GM12878 (cell line): ENCODE measurements around the gene SERTAD2. TPM values are rescaled to one million over a fixed set of nuclear protein-coding genes. Genes with fewer than 3 reads are reported as not detected.
A peak's percentile ranks its signal among the peaks of the same experiment; 100 is the strongest.

Source experiments
- ATF7 ChIP-seq: fragments of 450-650 bp; IDR thresholded peaks from 2 replicates; pipeline ENCODE4 v1.6.1; 2016; ENCODE audit warnings: low read depth, mild to moderate bottlenecking
- BHLHE40 ChIP-seq, 2 experiments: fragments of 450-650 bp in 1 of 2; IDR thresholded peaks; 2 replicates each; pipeline ENCODE4 v1.6.1; 2011 to 2017; ENCODE audit warnings: low read depth in 2 of 2, borderline replicate concordance in 1 of 2, improper control_type of control experiment in 1 of 2, low read length in 1 of 2, mild to moderate bottlenecking in 1 of 2
- BRCA1 ChIP-seq: IDR thresholded peaks from 2 replicates; pipeline ENCODE4 v1.6.1; 2011; ENCODE audit warnings: low read depth, low read length, improper control_type of control experiment
- CBFB ChIP-seq: IDR thresholded peaks from 2 replicates; pipeline ENCODE4 v1.6.1; 2016; ENCODE audit warnings: antibody characterized with exemption, low read depth
- CHD1 ChIP-seq: IDR thresholded peaks from 2 replicates; pipeline ENCODE4 v1.6.1; 2012; ENCODE audit warnings: low read depth, low read length, improper control_type of control experiment
- FOXK2 ChIP-seq: fragments of 450-650 bp; IDR thresholded peaks from 2 replicates; pipeline ENCODE4 v1.6.1; 2017; ENCODE audit warnings: mild to moderate bottlenecking, moderate library complexity
- MXI1 ChIP-seq: fragments of 150-350 bp; IDR thresholded peaks from 2 replicates; pipeline ENCODE4 v1.6.1; 2011; ENCODE audit warnings: low read depth, mild to moderate bottlenecking, inconsistent platforms, low read length, improper control_type of control experiment
- NKRF ChIP-seq: fragments of 450-650 bp; conservative IDR thresholded peaks from 2 replicates; pipeline ENCODE4 v1.6.1; 2017; ENCODE audit warnings: mild to moderate bottlenecking, moderate library complexity
- NR2C2 ChIP-seq: IDR thresholded peaks from 2 replicates; pipeline ENCODE4 v1.6.1; 2011; ENCODE audit warnings: borderline replicate concordance, low read depth; ENCODE audit not compliant: control insufficient read depth, insufficient read length
- PAX8 ChIP-seq: fragments of 450-650 bp; IDR thresholded peaks from 2 replicates; pipeline ENCODE4 v1.6.1; 2017; ENCODE audit warnings: mild to moderate bottlenecking, moderate library complexity
- RCOR1 ChIP-seq: conservative IDR thresholded peaks from 2 replicates; pipeline ENCODE4 v1.6.1; 2012; ENCODE audit warnings: low read depth, low read length, improper control_type of control experiment
- RELB ChIP-seq: fragments of 450-650 bp; IDR thresholded peaks from 2 replicates; pipeline ENCODE4 v1.6.1; 2017; ENCODE audit warnings: low read depth, mild to moderate bottlenecking, moderate library complexity
- SIX5 ChIP-seq: IDR thresholded peaks from 2 replicates; pipeline ENCODE4 v1.6.1; 2011; ENCODE audit warnings: mild to moderate bottlenecking, low read depth, low read length, moderate library complexity; ENCODE audit not compliant: severe bottlenecking
- SMAD1 ChIP-seq: fragments of 450-650 bp; IDR thresholded peaks from 2 replicates; pipeline ENCODE4 v1.6.1; 2018; ENCODE audit warnings: mild to moderate bottlenecking, low read depth; ENCODE audit not compliant: partially characterized antibody
- ZNF384 ChIP-seq: IDR thresholded peaks from 2 replicates; pipeline ENCODE4 v1.6.1; 2012; ENCODE audit warnings: low read depth, mild to moderate bottlenecking, low read length, improper control_type of control experiment, borderline replicate concordance
- polyA plus RNA-seq, 11 experiments: library from polyadenylated mRNA; depleted of rRNA in 4 of 11; unstranded in 6 of 11; stranded (reverse) in 5 of 11; fragments of >200 nt; fragmentation: Nextera tagmentation in 4 of 11; fragmentation: Illumina TruSeq in 1 of 11; extraction: Ambion mirVana in 4 of 11; extraction: Trizol in 1 of 11; gene quantifications; 1 replicate in 1 of 11; 2 replicates in 10 of 11; pipeline versions ENCODE4 v1.2.1 to v1.2.3, GENCODE V29; 2011 to 2016; ENCODE audit warnings: inconsistent platforms in 2 of 11, missing spikeins in 2 of 11, low read depth in 1 of 11
- total RNA-seq, 4 experiments: library from RNA; depleted of rRNA in 3 of 4; stranded (reverse); fragments of >200 nt in 3 of 4; fragmentation: Illumina TruSeq in 1 of 4; extraction: Trizol in 1 of 4; gene quantifications; 2 replicates each; pipeline versions ENCODE4 v1.2.1 to v1.2.3, GENCODE V29; 2013 to 2021
- TF ChIP-seq, protein P1 (sequence below): fragments of 450-650 bp; IDR thresholded peaks from 2 replicates; pipeline ENCODE4 v1.6.1; 2017; ENCODE audit warnings: mild to moderate bottlenecking
- TF ChIP-seq, protein P2 (sequence below): fragments of 150-350 bp; IDR thresholded peaks from 2 replicates; pipeline ENCODE4 v1.6.1; 2014; ENCODE audit warnings: mild to moderate bottlenecking, low read depth, low read length
- TF ChIP-seq, protein P3 (sequence below): fragments of 450-650 bp; IDR thresholded peaks from 2 replicates; pipeline ENCODE4 v1.6.1; 2017; ENCODE audit warnings: antibody characterized with exemption, mild to moderate bottlenecking, moderate library complexity
- TF ChIP-seq, protein P4 (sequence below): IDR thresholded peaks from 2 replicates; pipeline ENCODE4 v1.6.1; 2012; ENCODE audit warnings: low read depth, low read length, improper control_type of control experiment

Gene SERTAD2
- total and polyA plus RNA-seq, 10 of the 15 experiments (the other 5 are each of a cell fraction or from before 2014, with no cell fraction given), result 7.9 to 28.7 (median 20.1) TPM

- TF ChIP-seq CHD1, result no peak
- TF ChIP-seq BRCA1, result no peak
- no peak for TF ChIP-seq NR2C2
- TF ChIP-seq, protein P1, sequence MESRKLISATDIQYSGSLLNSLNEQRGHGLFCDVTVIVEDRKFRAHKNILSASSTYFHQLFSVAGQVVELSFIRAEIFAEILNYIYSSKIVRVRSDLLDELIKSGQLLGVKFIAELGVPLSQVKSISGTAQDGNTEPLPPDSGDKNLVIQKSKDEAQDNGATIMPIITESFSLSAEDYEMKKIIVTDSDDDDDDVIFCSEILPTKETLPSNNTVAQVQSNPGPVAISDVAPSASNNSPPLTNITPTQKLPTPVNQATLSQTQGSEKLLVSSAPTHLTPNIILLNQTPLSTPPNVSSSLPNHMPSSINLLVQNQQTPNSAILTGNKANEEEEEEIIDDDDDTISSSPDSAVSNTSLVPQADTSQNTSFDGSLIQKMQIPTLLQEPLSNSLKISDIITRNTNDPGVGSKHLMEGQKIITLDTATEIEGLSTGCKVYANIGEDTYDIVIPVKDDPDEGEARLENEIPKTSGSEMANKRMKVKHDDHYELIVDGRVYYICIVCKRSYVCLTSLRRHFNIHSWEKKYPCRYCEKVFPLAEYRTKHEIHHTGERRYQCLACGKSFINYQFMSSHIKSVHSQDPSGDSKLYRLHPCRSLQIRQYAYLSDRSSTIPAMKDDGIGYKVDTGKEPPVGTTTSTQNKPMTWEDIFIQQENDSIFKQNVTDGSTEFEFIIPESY, result no peak
- no peak for TF ChIP-seq FOXK2
- TF ChIP-seq, protein P2, sequence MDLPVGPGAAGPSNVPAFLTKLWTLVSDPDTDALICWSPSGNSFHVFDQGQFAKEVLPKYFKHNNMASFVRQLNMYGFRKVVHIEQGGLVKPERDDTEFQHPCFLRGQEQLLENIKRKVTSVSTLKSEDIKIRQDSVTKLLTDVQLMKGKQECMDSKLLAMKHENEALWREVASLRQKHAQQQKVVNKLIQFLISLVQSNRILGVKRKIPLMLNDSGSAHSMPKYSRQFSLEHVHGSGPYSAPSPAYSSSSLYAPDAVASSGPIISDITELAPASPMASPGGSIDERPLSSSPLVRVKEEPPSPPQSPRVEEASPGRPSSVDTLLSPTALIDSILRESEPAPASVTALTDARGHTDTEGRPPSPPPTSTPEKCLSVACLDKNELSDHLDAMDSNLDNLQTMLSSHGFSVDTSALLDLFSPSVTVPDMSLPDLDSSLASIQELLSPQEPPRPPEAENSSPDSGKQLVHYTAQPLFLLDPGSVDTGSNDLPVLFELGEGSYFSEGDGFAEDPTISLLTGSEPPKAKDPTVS, result no peak
- TF ChIP-seq ATF7, result no peak
- TF ChIP-seq RELB, result no peak
- no peak for TF ChIP-seq SIX5
- no peak for TF ChIP-seq CBFB
- TF ChIP-seq NKRF, result no peak; the same call in none of the 2 replicates
- TF ChIP-seq, protein P3, sequence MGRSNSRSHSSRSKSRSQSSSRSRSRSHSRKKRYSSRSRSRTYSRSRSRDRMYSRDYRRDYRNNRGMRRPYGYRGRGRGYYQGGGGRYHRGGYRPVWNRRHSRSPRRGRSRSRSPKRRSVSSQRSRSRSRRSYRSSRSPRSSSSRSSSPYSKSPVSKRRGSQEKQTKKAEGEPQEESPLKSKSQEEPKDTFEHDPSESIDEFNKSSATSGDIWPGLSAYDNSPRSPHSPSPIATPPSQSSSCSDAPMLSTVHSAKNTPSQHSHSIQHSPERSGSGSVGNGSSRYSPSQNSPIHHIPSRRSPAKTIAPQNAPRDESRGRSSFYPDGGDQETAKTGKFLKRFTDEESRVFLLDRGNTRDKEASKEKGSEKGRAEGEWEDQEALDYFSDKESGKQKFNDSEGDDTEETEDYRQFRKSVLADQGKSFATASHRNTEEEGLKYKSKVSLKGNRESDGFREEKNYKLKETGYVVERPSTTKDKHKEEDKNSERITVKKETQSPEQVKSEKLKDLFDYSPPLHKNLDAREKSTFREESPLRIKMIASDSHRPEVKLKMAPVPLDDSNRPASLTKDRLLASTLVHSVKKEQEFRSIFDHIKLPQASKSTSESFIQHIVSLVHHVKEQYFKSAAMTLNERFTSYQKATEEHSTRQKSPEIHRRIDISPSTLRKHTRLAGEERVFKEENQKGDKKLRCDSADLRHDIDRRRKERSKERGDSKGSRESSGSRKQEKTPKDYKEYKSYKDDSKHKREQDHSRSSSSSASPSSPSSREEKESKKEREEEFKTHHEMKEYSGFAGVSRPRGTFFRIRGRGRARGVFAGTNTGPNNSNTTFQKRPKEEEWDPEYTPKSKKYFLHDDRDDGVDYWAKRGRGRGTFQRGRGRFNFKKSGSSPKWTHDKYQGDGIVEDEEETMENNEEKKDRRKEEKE, result 0 out of 2 replicates have a peak, but pooled peaks have one; percentile 41
- no peak for TF ChIP-seq SMAD1
- TF ChIP-seq PAX8, result no peak
- TF ChIP-seq RCOR1, result no peak
- TF ChIP-seq, protein P4, sequence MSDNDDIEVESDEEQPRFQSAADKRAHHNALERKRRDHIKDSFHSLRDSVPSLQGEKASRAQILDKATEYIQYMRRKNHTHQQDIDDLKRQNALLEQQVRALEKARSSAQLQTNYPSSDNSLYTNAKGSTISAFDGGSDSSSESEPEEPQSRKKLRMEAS, result no peak
- no peak for TF ChIP-seq MXI1
- no peak for TF ChIP-seq ZNF384
- peak in 1 of 2 experiments; percentile 55; a peak in 2 of 4 replicates for TF ChIP-seq BHLHE40 (IDR thresholded peaks at IDR 0.05; ENCODE audit: borderline replicate concordance in 1 of 2, low read depth in 2 of 2, low read length in 1 of 2)
These were observed 44.3 kb downstream of the SERTAD2 start (continued) for GRCh38 chr2:64609227-64609941.
